GM12801 (cell line): Measurements from ENCODE around the gene ANKRD6.

Experiments used
- CTCF ChIP-seq: IDR thresholded peaks from one replicate; pipeline ENCODE4 v1.5.1; 2011; ENCODE audit warnings: control low read depth; ENCODE audit not compliant: insufficient read length; ENCODE audit errors: extremely low read depth

The ANKRD6 gene

GRCh38 chr6:89618026-89618425 lies 185.1 kb downstream of the ANKRD6 start:
- no peak for TF ChIP-seq CTCF

GRCh38 chr6:89619567-89619966 lies 186.6 kb downstream of the ANKRD6 start:
- TF ChIP-seq CTCF: no peak

GRCh38 chr6:89623749-89624148 lies 190.8 kb downstream of the ANKRD6 start:
- no peak for TF ChIP-seq CTCF

GRCh38 chr6:89630488-89630887 lies 197.5 kb downstream of the ANKRD6 start:
- TF ChIP-seq CTCF: no peak

GRCh38 chr6:89637960-89638319 lies 205.0 kb downstream of the ANKRD6 start:
- TF ChIP-seq CTCF: no peak

GRCh38 chr6:89638320-89639195 lies 205.6 kb downstream of the ANKRD6 start, which contains the start of gene LYRM2:
Gene LYRM2, minus strand, starts transcription at chr6:89638747. Its CDS starts 31 bp downstream, at chr6:89638716.
- TF ChIP-seq CTCF: no peak

- TF ChIP-seq CTCF: no peak
These were observed 207.9 kb downstream of the ANKRD6 start for GRCh38 chr6:89640804-89641203.
